Mesothelial cell of epicardium (in vitro differentiated cells): ENCODE measurements around the gene ZFYVE16. TPM values are rescaled to one million over a fixed set of nuclear protein-coding genes. Genes with fewer than 3 reads are reported as not detected.
A peak's percentile ranks its signal among the peaks of the same experiment; 100 is the strongest.

Experiments used
- DNase-seq, 2 experiments: peaks; one replicate each; pipeline ENCODE4 v3.0.0; 2021; ENCODE audit warnings: low spot score in 2 of 2; ENCODE audit not compliant: unreplicated experiment in 2 of 2
- H3K27ac Mint-ChIP-seq: 2 replicates; pipeline ENCODE4 v1.8.0; 2021; ENCODE audit warnings: mixed read lengths
- H3K27me3 Mint-ChIP-seq: 2 replicates; pipeline ENCODE4 v1.8.0; 2021; ENCODE audit warnings: low read depth, mixed read lengths
- H3K36me3 Mint-ChIP-seq: 2 replicates; pipeline ENCODE4 v1.8.0; 2021; ENCODE audit warnings: mixed read lengths
- H3K4me1 Mint-ChIP-seq: 2 replicates; pipeline ENCODE4 v1.8.0; 2021; ENCODE audit warnings: mixed read lengths
- H3K4me3 Mint-ChIP-seq: 2 replicates; pipeline ENCODE4 v1.8.0; 2021; ENCODE audit warnings: mild to moderate bottlenecking, moderate library complexity, mixed read lengths
- H3K9me3 Mint-ChIP-seq: 2 replicates; pipeline ENCODE4 v1.8.0; 2021; ENCODE audit warnings: mixed read lengths
- CTCF ChIP-seq: fragments of 200-600 bp; sonication (generic); IDR thresholded peaks from one replicate; pipeline ENCODE4 v1.5.0; 2021; ENCODE audit warnings: antibody characterized with exemption; ENCODE audit not compliant: unreplicated experiment
- total RNA-seq: library from RNA; stranded (reverse); gene quantifications from 3 replicates; pipeline ENCODE4 v1.2.1, GENCODE V29; 2021

ZFYVE16 gene
- 67.6 to 76.6 TPM (median 75.1 TPM) in 3 replicates for total RNA-seq

DNA sequence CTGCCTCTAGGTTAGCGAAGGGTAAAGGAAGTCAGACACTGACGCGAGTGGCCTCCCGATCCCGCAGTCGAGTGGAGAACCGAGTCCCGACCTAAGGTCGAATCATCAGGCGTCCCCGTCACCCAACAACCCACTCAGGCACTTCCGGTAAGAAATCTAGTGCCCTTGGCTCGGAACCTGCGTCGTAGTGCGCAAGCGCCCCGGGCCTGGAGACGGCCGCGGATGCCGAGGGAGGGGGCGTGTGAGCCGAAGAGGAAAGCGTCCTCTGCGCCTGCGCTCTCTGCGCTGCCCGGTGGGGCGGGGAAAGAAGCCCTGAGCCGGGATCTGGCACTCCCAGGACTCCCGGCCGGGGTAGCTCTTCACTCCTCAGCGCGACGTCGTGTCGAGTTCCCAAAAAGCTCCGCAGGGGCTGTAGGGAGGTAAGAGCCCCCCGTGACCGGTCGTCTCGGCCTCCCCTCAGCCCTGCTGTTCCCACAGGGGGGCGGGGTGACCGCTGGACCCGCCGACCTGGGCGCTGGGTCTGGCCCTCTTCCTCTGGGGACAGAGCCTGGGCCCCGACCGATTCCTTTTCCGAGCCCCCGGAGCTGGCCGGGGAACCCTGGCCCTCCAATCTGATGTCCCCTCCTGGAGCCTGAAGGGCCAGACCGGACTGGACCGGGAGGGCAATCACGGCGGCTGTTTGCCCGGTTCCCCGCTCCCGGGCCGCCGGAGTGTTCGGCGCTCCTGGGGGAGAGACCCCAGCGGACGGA, at the start of gene ZFYVE16:
TSS of gene ZFYVE16 (plus strand) at position 330 of the 749 bp plus-strand sequence. CDS start 26,084 bp downstream, outside the sequence.
- H3K27me3 Mint-ChIP-seq = no peaks in the 10 kb centered on the region
- H3K4me1 Mint-ChIP-seq = peaks cover 23% of the 10 kb centered on the region
- peak; percentile 97 to 99 for DNase-seq
- H3K36me3 Mint-ChIP-seq = no peaks in the 10 kb centered on the region
- H3K9me3 Mint-ChIP-seq = no peaks in the 10 kb centered on the region
- peak within 1 kb of the TSS; percentile 91 for H3K4me3 Mint-ChIP-seq
- peak within 1 kb of the TSS; percentile 99 for H3K27ac Mint-ChIP-seq
- TF ChIP-seq CTCF = no peak

- H3K36me3 Mint-ChIP-seq = no peaks in the 10 kb centered on the region
- no peak overlapping the region for H3K4me3 Mint-ChIP-seq
- no peak for TF ChIP-seq CTCF
- H3K4me1 Mint-ChIP-seq = no peaks in the 10 kb centered on the region
- no peak overlapping the region for H3K27ac Mint-ChIP-seq
- no peaks in the 10 kb centered on the region for H3K27me3 Mint-ChIP-seq
- DNase-seq = no peak
- no peaks in the 10 kb centered on the region for H3K9me3 Mint-ChIP-seq
Observed at GRCh38 chr5:80360914-80361444, 46.9 kb upstream of the ZFYVE16 start.

GRCh38 chr5:80364892-80365291, 43.0 kb upstream of the ZFYVE16 start:
- no peak for TF ChIP-seq CTCF
- no peaks in the 10 kb centered on the region for H3K27me3 Mint-ChIP-seq
- H3K9me3 Mint-ChIP-seq = no peaks in the 10 kb centered on the region
- no peaks in the 10 kb centered on the region for H3K4me1 Mint-ChIP-seq
- H3K36me3 Mint-ChIP-seq = no peaks in the 10 kb centered on the region
- no peak for DNase-seq
- H3K27ac Mint-ChIP-seq = no peak overlapping the region
- H3K4me3 Mint-ChIP-seq = no peak overlapping the region

DNA sequence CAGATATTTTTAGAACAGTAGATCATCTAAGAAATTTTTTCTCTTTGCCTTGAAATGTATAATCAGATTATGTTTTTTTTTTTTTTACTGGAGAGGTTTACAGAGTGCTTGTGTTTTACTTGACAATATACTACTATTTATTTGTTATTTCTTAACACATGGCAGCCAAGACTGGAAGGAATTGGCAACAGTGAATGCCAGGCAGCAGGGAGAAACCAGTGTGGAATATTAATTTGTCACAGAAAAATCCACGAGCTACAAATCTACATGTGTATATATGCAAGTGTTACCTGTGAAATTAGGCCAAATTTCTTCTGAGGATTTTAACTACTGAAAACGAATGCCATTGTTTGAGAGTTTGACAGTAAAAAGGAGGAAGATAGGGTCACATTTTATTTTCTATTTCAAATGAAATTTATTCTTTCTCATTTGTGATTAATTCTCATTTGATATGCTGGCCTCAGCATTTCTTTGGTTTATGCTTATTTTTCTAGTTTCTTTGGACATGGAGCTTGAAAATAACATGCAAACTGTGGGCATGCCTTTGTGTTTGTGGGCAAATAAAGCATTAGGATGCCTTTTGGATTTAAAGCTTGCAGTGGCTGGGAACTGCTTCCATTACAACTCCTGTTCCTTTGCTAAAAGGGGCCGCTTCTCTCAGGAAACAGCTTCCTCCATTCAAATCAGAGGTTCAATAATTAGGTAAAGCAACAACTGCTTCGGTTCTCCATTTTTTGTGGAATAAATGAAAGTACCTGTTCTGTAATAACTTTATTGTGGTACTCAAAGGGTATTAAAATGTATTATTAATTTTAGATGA, 39.0 kb upstream of the ZFYVE16 start:
- Mint-ChIP-seq H3K4me1 (peaks cover 4% of the 10 kb centered on the region), H3K4me3 (no peak overlapping the region)

GRCh38 chr5:80369521-80369920, 38.3 kb upstream of the ZFYVE16 start:
- peaks cover 5% of the 10 kb centered on the region for H3K9me3 Mint-ChIP-seq
- H3K27ac Mint-ChIP-seq = no peak overlapping the region
- H3K4me1 Mint-ChIP-seq = peaks cover 4% of the 10 kb centered on the region
- H3K27me3 Mint-ChIP-seq = no peaks in the 10 kb centered on the region
- no peak for DNase-seq
- TF ChIP-seq CTCF = no peak
- no peaks in the 10 kb centered on the region for H3K36me3 Mint-ChIP-seq
- H3K4me3 Mint-ChIP-seq = no peak overlapping the region

More for the DNA sequence above, 39.0 kb upstream of the ZFYVE16 start:
- DNase-seq = no peak
- no peak for TF ChIP-seq CTCF
- no peaks in the 10 kb centered on the region for H3K27me3 Mint-ChIP-seq
- H3K36me3 Mint-ChIP-seq = no peaks in the 10 kb centered on the region
- no peak overlapping the region for H3K27ac Mint-ChIP-seq
- H3K9me3 Mint-ChIP-seq = peaks cover 5% of the 10 kb centered on the region
